Endothelial cell of umbilical vein (primary cell): Measurements from ENCODE around the gene HOXA3. TPM values are rescaled to one million over a fixed set of nuclear protein-coding genes. Genes with fewer than 3 reads are reported as not detected.

Experiments
- BruUV-seq: library from RNA; stranded (reverse); fragments of 400-500 nt; replicated peaks from 2 replicates; lab custom pipeline; 2021; lab: Mats Ljungman, UMichigan
- CTCF ChIA-PET: fragments of 300-600, 350-600 bp; sonication (Branson Sonifier 250); formaldehyde crosslinking; loops from one replicate; lab custom pipeline; 2021; ENCODE audit warnings: antibody characterized with exemption, inconsistent platforms; lab: Charles Lee
- POLR2A ChIA-PET: fragments of 300-600, 350-600 bp; sonication (Branson Sonifier 250); formaldehyde crosslinking; loops from one replicate; lab custom pipeline; 2021; ENCODE audit warnings: antibody characterized with exemption, inconsistent platforms; lab: Charles Lee
- DNase-seq: peaks from one replicate; pipeline ENCODE4 v3.0.0-alpha.2; 2011; ENCODE audit warnings: low read depth, low spot score
- FAIRE-seq: peaks from 2 replicates; lab custom pipeline; 2011; peaks lifted over from hg19 to GRCh38; lab: Jason Lieb, UNC
- H2AFZ ChIP-seq: 2 replicates; pipeline ENCODE4 v1.6.0; 2012; ENCODE audit warnings: low read depth, low read length, control low read depth, inconsistent platforms
- H3K27ac ChIP-seq: 2 replicates; pipeline ENCODE4 v1.5.1; 2011; ENCODE audit warnings: low read depth, mild to moderate bottlenecking, control low read depth, low read length, moderate library complexity; ENCODE audit not compliant: insufficient read depth
- H3K27me3 ChIP-seq, 2 experiments: 2 replicates each; pipeline versions ENCODE4 v1.6.0 to v1.6.1; 2011; ENCODE audit warnings: low read length in 2 of 2, mixed read lengths in 1 of 2; ENCODE audit not compliant: control insufficient read depth in 2 of 2, insufficient read depth in 2 of 2
- H3K36me3 ChIP-seq, 2 experiments: 2 replicates in 1 of 2; 3 replicates in 1 of 2; pipeline ENCODE4 v1.5.1; 2011; ENCODE audit warnings: low read length in 2 of 2, mild to moderate bottlenecking in 1 of 2, moderate library complexity in 1 of 2; ENCODE audit not compliant: control insufficient read depth in 2 of 2, insufficient read depth in 2 of 2; ENCODE audit errors: extremely low read depth in 1 of 2
- H3K4me1 ChIP-seq: 3 replicates; pipeline ENCODE4 v1.5.1; 2011; ENCODE audit warnings: mild to moderate bottlenecking, low read length; ENCODE audit not compliant: control insufficient read depth, insufficient read depth; ENCODE audit errors: extremely low read depth
- H3K4me2 ChIP-seq: 2 replicates; pipeline ENCODE4 v1.6.1; 2011; ENCODE audit warnings: low read length, control low read depth, mixed read lengths; ENCODE audit not compliant: insufficient read depth
- H3K4me3 ChIP-seq, 3 experiments: fragments of 200-600 bp in 1 of 3; sonication (generic), shearing (Covaris generic) in 1 of 3; replicated peaks in 1 of 3; 2 replicates each; pipeline ENCODE4 v1.5.1; 2011 to 2016; ENCODE audit warnings: control low read depth in 3 of 3, low read length in 3 of 3, mild to moderate bottlenecking in 2 of 3, inconsistent platforms in 1 of 3, low read depth in 1 of 3, moderate library complexity in 1 of 3; ENCODE audit not compliant: insufficient read depth in 1 of 3
- H3K79me2 ChIP-seq: 2 replicates; pipeline ENCODE4 v1.6.0; 2012; ENCODE audit warnings: low read length, inconsistent platforms; ENCODE audit not compliant: control insufficient read depth, insufficient read depth
- H3K9ac ChIP-seq: replicated peaks from 2 replicates; pipeline ENCODE3; 2011; ENCODE audit warnings: low read length, control low read depth; ENCODE audit not compliant: insufficient read depth; ENCODE audit errors: extremely low read depth
- H3K9me1 ChIP-seq: replicated peaks from 3 replicates; pipeline ENCODE4 v1.6.0; 2011; ENCODE audit warnings: mild to moderate bottlenecking, low read length; ENCODE audit not compliant: control insufficient read depth, insufficient read depth; ENCODE audit errors: extremely low read depth
- H3K9me3 ChIP-seq: replicated peaks from 2 replicates; pipeline ENCODE4 v1.5.1; 2012; ENCODE audit warnings: low read length, inconsistent platforms; ENCODE audit not compliant: control insufficient read depth, insufficient read depth
- H4K20me1 ChIP-seq: replicated peaks from 2 replicates; pipeline ENCODE3; 2011; ENCODE audit warnings: mild to moderate bottlenecking, low read length; ENCODE audit not compliant: control insufficient read depth, insufficient read depth; ENCODE audit errors: extremely low read depth
- CTCF ChIP-seq, 2 donors: IDR thresholded peaks; 1 replicate in 1 of 2; 2 replicates in 1 of 2; pipeline ENCODE4 v1.5.1; 2011; ENCODE audit warnings: low read length in 2 of 2, mild to moderate bottlenecking in 2 of 2, moderate library complexity in 2 of 2, control low read depth in 1 of 2, inconsistent platforms in 1 of 2, low read depth in 1 of 2; ENCODE audit not compliant: insufficient read depth in 1 of 2; ENCODE audit errors: extremely low read depth in 1 of 2
- FOS ChIP-seq: IDR thresholded peaks from 2 replicates; pipeline ENCODE4 v1.6.1; 2011; ENCODE audit warnings: mild to moderate bottlenecking, low read length, moderate library complexity, borderline replicate concordance; ENCODE audit not compliant: insufficient read depth
- MAX ChIP-seq: IDR thresholded peaks from 2 replicates; pipeline ENCODE4 v1.6.1; 2011; ENCODE audit not compliant: insufficient read depth, insufficient read length
- POLR2A ChIP-seq: IDR thresholded peaks from 2 replicates; pipeline ENCODE4 v1.6.1; 2012; ENCODE audit warnings: low read depth, mild to moderate bottlenecking, control low read depth, low read length
- POLR2AphosphoS5 ChIP-seq: IDR thresholded peaks from 2 replicates; pipeline ENCODE4 v1.6.1; 2012; ENCODE audit warnings: low read depth, mild to moderate bottlenecking, control low read depth, low read length, moderate library complexity; ENCODE audit not compliant: insufficient read depth
- dilution Hi-C: fragments of 300-500 bp; cut with MboI; formaldehyde crosslinking; loops from one replicate; pipeline ENCODE4 v1.15.0; 2019; ENCODE audit warnings: low sequenced_read_pairs; ENCODE audit not compliant: extremely low pct_ligation_motif_present
- intact Hi-C: fragments of 100-400 bp; cut with micrococcal nuclease; formaldehyde crosslinking; loops from one replicate; pipeline ENCODE4 v1.10.0; 2022
- polyA plus RNA-seq, 4 experiments: library from polyadenylated mRNA; depleted of rRNA in 3 of 4; stranded (reverse) in 3 of 4; unstranded in 1 of 4; fragments of >200 nt; gene quantifications; 2 replicates each; pipeline versions ENCODE4 v1.2.1 to v1.2.3, GENCODE V29; 2011 to 2012; ENCODE audit warnings: missing spikeins in 1 of 4
- total RNA-seq: library from RNA; stranded (reverse); gene quantifications from 2 replicates; pipeline ENCODE4 v1.2.3, GENCODE V29; 2021

HOXA3 gene
- total and polyA plus RNA-seq, 2 donors (not counting 3 experiments of a cell fraction or from before 2014, with no cell fraction given): 4.7 to 14.0 TPM

- FAIRE-seq (no peak), DNase-seq (peak; percentile 79)
- H3K36me3 ChIP-seq: no peaks in the 10 kb centered on the region
- peak overlapping the region; percentile 59 to 76 (median 60) for H3K4me3 ChIP-seq
- H3K27me3 ChIP-seq: no peaks in the 10 kb centered on the region
- ChIA-PET POLR2A (interaction anchor here (0.6 to 1.4 kb wide), 2 partner anchors 35 to 956 kb away, joined by 4 to 7 read pairs; no protein-coding TSS in a partner anchor), CTCF (interaction anchor here (0.8 to 4.1 kb wide), 17 partner anchors 11 to 1294 kb away, joined by 3 to 48 read pairs (median 4); partner anchors contain the start of genes HOXA10, HOXA11 and HOXA5)
- no peaks in the 10 kb centered on the region for H3K9me3 ChIP-seq
- dilution Hi-C loops: loop anchor here (25.0 kb wide), 1 partner anchor 969 kb away; no protein-coding TSS in a partner anchor
- H3K9me1 ChIP-seq: no peaks in the 10 kb centered on the region
- peak overlapping the region; percentile 96 for H3K27ac ChIP-seq
- BruUV-seq: TSS peak; percentile 29
- intact Hi-C loops: loop anchor here (5.0 kb wide), 1 partner anchor 999 kb away; no protein-coding TSS in a partner anchor
- peaks cover 83% of the 10 kb centered on the region for H3K79me2 ChIP-seq
- peak overlapping the region; percentile 78 for H3K9ac ChIP-seq
- H3K4me1 ChIP-seq: peaks cover 69% of the 10 kb centered on the region
- peak overlapping the region; percentile 92 for H3K4me2 ChIP-seq
- TF ChIP-seq FOS (no peak), POLR2AphosphoS5 (peak; percentile 16), POLR2A (peak; percentile 8)
- peak overlapping the region; percentile 58 for H2AFZ ChIP-seq
- no peaks in the 10 kb centered on the region for H4K20me1 ChIP-seq
Measured at GRCh38 chr7:27155816-27156507, 3.6 kb upstream of the HOXA3 start.

DNA sequence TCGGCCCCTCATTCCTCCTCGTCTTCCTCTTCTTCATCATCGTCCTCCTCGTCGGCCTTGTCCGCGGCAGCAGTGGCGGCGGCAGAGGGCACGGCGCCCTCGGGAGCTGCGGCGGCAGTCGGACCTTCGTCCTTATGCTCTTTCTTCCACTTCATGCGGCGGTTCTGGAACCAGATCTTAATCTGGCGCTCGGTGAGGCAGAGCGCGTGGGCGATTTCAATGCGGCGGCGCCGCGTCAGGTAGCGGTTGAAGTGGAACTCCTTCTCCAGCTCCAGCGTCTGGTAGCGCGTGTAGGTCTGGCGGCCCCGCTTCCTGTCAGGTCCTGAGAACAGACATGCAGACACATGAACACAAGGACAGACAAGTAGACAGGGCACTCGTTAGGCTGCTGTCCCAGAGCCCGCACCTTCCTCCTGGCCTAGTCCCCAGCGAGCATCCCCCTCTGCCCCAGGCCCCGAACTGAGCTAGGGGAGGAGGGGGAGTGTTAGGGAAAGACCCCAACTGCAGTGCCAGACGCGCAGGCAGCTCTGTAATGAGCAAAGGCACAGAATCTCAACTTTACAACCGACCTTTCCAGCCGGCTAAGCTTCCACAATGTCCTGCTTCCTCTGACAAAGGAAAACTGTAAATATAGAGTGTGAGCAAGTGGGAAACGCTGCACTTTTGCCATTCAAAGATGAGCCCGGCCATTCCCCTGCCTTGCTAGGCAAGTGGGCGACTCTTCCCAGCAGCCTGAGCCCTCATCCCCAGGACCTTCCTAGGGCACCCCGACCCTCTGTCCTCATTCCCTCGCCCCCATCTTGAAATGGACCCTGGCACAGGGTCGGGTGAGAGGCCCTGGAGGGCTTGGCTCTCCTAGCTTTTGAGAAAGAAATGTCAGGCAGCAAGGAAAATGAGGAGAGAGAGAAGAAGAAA lies 2.8 kb upstream of the HOXA3 start:
- ChIA-PET POLR2A (interaction anchor here (0.6 kb wide), 1 partner anchor 35 kb away, joined by 7 read pairs; no protein-coding TSS in a partner anchor), CTCF (interaction anchor here (0.5 to 2.0 kb wide), 7 partner anchors 10 to 1293 kb away, joined by 3 to 8 read pairs (median 3); partner anchors contain the start of genes HOXA11 and HOXA5)
- Histone ChIP-seq H3K4me3 (peak overlapping the region; percentile 59 to 76 (median 60)), H3K4me1 (peaks cover 68% of the 10 kb centered on the region), H3K9ac (peak overlapping the region; percentile 78), H3K36me3 (no peaks in the 10 kb centered on the region), H3K27me3 (no peaks in the 10 kb centered on the region), H3K27ac (peak overlapping the region; percentile 96), H3K79me2 (peaks cover 87% of the 10 kb centered on the region), H3K9me3 (no peaks in the 10 kb centered on the region), H3K9me1 (no peaks in the 10 kb centered on the region), H2AFZ (peak overlapping the region; percentile 10), H3K4me2 (peak overlapping the region; percentile 92), H4K20me1 (no peaks in the 10 kb centered on the region)
- TF ChIP-seq CTCF (IDR thresholded peaks at IDR 0.05; ENCODE audit: extremely low read depth in 1 of 2, insufficient read depth in 1 of 2, low read depth in 1 of 2, low read length in 2 of 2) (no peak), POLR2A (no peak), POLR2AphosphoS5 (no peak), MAX (no peak)
- dilution Hi-C loops (loop anchor here (25.0 kb wide), 1 partner anchor 968 kb away; no protein-coding TSS in a partner anchor), intact Hi-C loops (loop anchor here (5.0 kb wide), 1 partner anchor 998 kb away; no protein-coding TSS in a partner anchor)
- peak; percentile 77 for FAIRE-seq
- BruUV-seq: no TSS peak
- DNase-seq: peak; percentile 72
